OCI-LY3 (cell line): ENCODE results near the gene DSN1.

Experiments used
- H2AFZ ChIP-seq: fragments of 200-600, 300-600 bp; shearing (Covaris generic); 2 replicates; pipeline ENCODE4 v1.6.0; 2014; ENCODE audit warnings: antibody characterized with exemption, low read depth, low read length
- H3K27ac ChIP-seq: fragments of 200-600, 300-600 bp; sonication (generic); 2 replicates; pipeline ENCODE4 v1.5.1; 2014; ENCODE audit warnings: mild to moderate bottlenecking, low read length, moderate library complexity, mixed read lengths
- H3K27me3 ChIP-seq: fragments of 200-600, 300-600 bp; sonication (generic); 2 replicates; pipeline ENCODE4 v1.6.1; 2014; ENCODE audit warnings: low read depth, low read length, mixed read lengths
- H3K36me3 ChIP-seq: fragments of 200-600, 300-600 bp; sonication (generic); replicated peaks from 2 replicates; pipeline ENCODE3; 2014; ENCODE audit warnings: low read depth, low read length, mixed read lengths
- H3K4me1 ChIP-seq: fragments of 300-600, 200-600 bp; sonication (generic); 2 replicates; pipeline ENCODE4 v1.6.1; 2014; ENCODE audit warnings: low read length, mixed read lengths
- H3K4me2 ChIP-seq: fragments of 200-600, 300-600 bp; sonication (generic); 2 replicates; pipeline ENCODE4 v1.6.1; 2014; ENCODE audit warnings: low read length, mixed read lengths
- H3K4me3 ChIP-seq: fragments of 300-600, 200-600 bp; sonication (generic); 2 replicates; pipeline ENCODE4 v1.5.1; 2014; ENCODE audit warnings: antibody characterized with exemption, mild to moderate bottlenecking, low read length, moderate library complexity
- H3K79me2 ChIP-seq: fragments of 300-600, 200-600 bp; shearing (Covaris generic); 2 replicates; pipeline ENCODE4 v1.6.1; 2014; ENCODE audit warnings: mild to moderate bottlenecking, low read length, mixed read lengths
- H3K9ac ChIP-seq: fragments of 300-600, 200-600 bp; shearing (Covaris generic); 2 replicates; pipeline ENCODE4 v1.6.0; 2014; ENCODE audit warnings: mild to moderate bottlenecking, low read length, moderate library complexity
- H3K9me3 ChIP-seq: fragments of 200-600, 300-600 bp; shearing (Covaris generic); 2 replicates; pipeline ENCODE4 v1.6.1; 2014; ENCODE audit warnings: low read length, mixed read lengths; ENCODE audit not compliant: insufficient read depth
- H4K20me1 ChIP-seq: fragments of 200-600, 300-600 bp; sonication (generic); 2 replicates; pipeline ENCODE4 v1.6.1; 2016; ENCODE audit warnings: low read length, mixed read lengths; ENCODE audit not compliant: insufficient read depth
- CTCF ChIP-seq: fragments of 200-600, 300-600 bp; sonication (generic); IDR thresholded peaks from 2 replicates; pipeline ENCODE4 v1.5.1; 2014; ENCODE audit warnings: antibody characterized with exemption, low read length, low read depth
- EZH2phosphoT487 ChIP-seq: fragments of 200-600 bp; shearing (Covaris generic); IDR thresholded peaks from 2 replicates; pipeline ENCODE4 v1.6.1; 2018; ENCODE audit warnings: antibody characterized with exemption, mixed run types, low read depth

The DSN1 gene

GRCh38 chr20:36785308-36785707, 11.7 kb upstream of the DSN1 start:
- H2AFZ ChIP-seq: no peak overlapping the region

GRCh38 chr20:36784900-36785299, 11.3 kb upstream of the DSN1 start:
- TF ChIP-seq CTCF (no peak), EZH2phosphoT487 (no peak)
- no peak overlapping the region for H3K4me2 ChIP-seq
- no peak overlapping the region for H3K9ac ChIP-seq
- no peaks in the 10 kb centered on the region for H3K4me1 ChIP-seq
- no peaks in the 10 kb centered on the region for H3K79me2 ChIP-seq
- H4K20me1 ChIP-seq: no peaks in the 10 kb centered on the region; the same call in 1 of the 2 replicates
- H2AFZ ChIP-seq: no peak overlapping the region
- no peak overlapping the region for H3K27ac ChIP-seq
- H3K9me3 ChIP-seq: no peaks in the 10 kb centered on the region
- no peaks in the 10 kb centered on the region for H3K36me3 ChIP-seq
- no peaks in the 10 kb centered on the region for H3K27me3 ChIP-seq
- no peak overlapping the region for H3K4me3 ChIP-seq

More at GRCh38 chr20:36785308-36785707, 11.7 kb upstream of the DSN1 start:
- no peak for TF ChIP-seq EZH2phosphoT487
- TF ChIP-seq CTCF: no peak
- Histone ChIP-seq H3K9me3 (no peaks in the 10 kb centered on the region), H4K20me1 (no peaks in the 10 kb centered on the region; the same call in 1 of the 2 replicates), H3K36me3 (no peaks in the 10 kb centered on the region), H3K27me3 (no peaks in the 10 kb centered on the region), H3K27ac (no peak overlapping the region), H3K4me2 (no peak overlapping the region), H3K4me3 (no peak overlapping the region), H3K79me2 (no peaks in the 10 kb centered on the region), H3K4me1 (no peaks in the 10 kb centered on the region), H3K9ac (no peak overlapping the region)

- Histone ChIP-seq H3K36me3 (no peaks in the 10 kb centered on the region), H3K4me1 (no peaks in the 10 kb centered on the region), H4K20me1 (no peaks in the 10 kb centered on the region; the same call in 1 of the 2 replicates), H3K79me2 (no peaks in the 10 kb centered on the region), H3K4me2 (no peak overlapping the region), H3K9me3 (no peaks in the 10 kb centered on the region), H3K9ac (no peak overlapping the region), H3K27me3 (no peaks in the 10 kb centered on the region), H3K4me3 (no peak overlapping the region), H3K27ac (no peak overlapping the region), H2AFZ (no peak overlapping the region)
- no peak for TF ChIP-seq EZH2phosphoT487
- TF ChIP-seq CTCF: no peak
These were observed 10.6 kb upstream of the DSN1 start for GRCh38 chr20:36784116-36784515.

- Histone ChIP-seq H3K4me1 (peaks cover 4% of the 10 kb centered on the region; the same call in 1 of the 2 replicates), H2AFZ (no peak overlapping the region), H3K4me3 (no peak overlapping the region), H3K9ac (no peak overlapping the region), H3K27me3 (no peaks in the 10 kb centered on the region), H3K4me2 (no peak overlapping the region), H4K20me1 (no peaks in the 10 kb centered on the region; the same call in 1 of the 2 replicates), H3K27ac (no peak overlapping the region), H3K9me3 (no peaks in the 10 kb centered on the region), H3K79me2 (no peaks in the 10 kb centered on the region), H3K36me3 (no peaks in the 10 kb centered on the region)
- no peak for TF ChIP-seq EZH2phosphoT487
- TF ChIP-seq CTCF: no peak
These were observed 6.1 kb upstream of the DSN1 start for GRCh38 chr20:36779656-36780025.
